HG02981 (cell line): ENCODE measurements around the gene PLXNA4.

Source experiments
- ATAC-seq: cut with Tn5 transposase; IDR thresholded peaks from one replicate; pipeline ENCODE4 v1.9.1; 2021; ENCODE audit warnings: mild to moderate bottlenecking, moderate library complexity; ENCODE audit not compliant: unreplicated experiment

Gene PLXNA4

GRCh38 chr7:132504852-132505251 lies 71.4 kb downstream of the PLXNA4 start:
- no peak for ATAC-seq

GRCh38 chr7:132504071-132504470 lies 72.2 kb downstream of the PLXNA4 start:
- ATAC-seq = no peak

- ATAC-seq = no peak
Observed at GRCh38 chr7:132503415-132503814, 72.9 kb downstream of the PLXNA4 start.

- ATAC-seq = no peak
Observed at GRCh38 chr7:132501956-132502355, 74.3 kb downstream of the PLXNA4 start.

DNA sequence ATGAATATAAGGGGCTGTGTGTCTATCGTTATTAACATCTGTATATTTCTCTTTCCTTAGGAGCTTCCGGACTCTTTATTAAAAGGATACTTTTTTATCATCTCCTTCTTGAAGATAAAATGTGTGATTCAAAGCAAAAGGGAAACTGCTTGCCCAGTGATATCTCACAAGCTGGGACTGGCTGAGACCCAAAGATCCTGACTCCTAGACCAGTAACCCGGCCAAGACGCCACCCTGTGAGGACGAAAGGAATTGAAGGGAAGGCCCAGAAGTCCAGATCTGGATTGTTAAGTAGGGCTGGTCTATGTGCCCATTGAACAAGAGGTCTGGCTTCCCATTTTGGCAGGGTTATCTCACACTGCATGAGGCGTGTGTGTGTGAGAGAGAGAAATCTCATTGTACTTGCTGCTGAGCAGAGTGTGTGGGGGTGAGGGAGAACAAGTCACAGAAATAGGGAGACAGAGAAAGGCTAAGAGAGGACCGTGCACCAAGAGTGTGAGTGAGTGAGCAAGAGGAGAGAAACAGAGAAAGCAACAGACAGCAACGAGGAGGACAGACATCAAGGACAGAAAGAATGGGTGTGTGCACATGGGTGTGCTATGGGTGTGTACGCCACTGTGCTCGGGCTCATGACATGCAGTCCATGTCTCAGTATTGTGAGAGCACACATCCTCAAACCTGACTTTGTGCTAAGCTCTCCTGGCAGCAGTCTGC lies 75.4 kb downstream of the PLXNA4 start:
- ATAC-seq = no peak

DNA sequence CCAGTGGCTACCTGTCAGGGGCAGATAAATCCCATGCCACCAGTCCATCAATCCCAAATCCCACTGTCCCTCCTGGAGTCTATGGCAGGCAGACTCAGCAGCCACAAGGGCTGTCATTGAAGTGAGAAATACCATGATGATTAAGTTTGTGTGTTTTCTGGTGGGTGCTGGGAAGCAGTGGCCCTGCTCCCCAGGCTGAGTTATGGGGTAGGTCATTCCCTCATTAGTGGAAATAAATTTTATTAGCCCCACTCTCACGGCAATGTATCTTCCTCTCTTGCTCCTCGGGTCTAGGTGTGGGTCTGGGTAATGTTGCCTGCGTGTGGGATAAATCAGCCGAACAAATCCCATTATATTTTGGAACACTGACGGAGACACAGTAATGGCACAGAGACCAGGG lies 76.8 kb downstream of the PLXNA4 start:
- no peak for ATAC-seq

DNA sequence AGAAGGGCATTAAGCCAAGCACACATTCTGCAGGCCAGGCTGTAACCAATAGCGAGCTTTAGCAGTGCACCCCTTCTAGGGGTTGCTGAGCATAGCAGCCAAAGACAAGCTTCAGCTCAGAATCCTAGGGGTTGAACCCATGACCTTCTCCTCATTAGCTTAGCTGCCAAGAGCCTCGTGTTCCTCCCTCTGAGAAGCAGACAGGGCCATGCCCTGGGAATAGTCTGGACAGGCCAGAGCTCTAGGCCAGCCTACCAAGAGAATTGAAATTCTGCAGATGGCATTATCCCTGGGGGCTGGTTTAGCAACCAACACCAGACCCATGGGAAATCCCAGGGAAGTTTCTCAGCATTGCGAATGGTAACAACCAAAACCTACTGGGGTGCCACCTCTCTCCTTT lies 77.2 kb downstream of the PLXNA4 start:
- ATAC-seq = no peak

DNA sequence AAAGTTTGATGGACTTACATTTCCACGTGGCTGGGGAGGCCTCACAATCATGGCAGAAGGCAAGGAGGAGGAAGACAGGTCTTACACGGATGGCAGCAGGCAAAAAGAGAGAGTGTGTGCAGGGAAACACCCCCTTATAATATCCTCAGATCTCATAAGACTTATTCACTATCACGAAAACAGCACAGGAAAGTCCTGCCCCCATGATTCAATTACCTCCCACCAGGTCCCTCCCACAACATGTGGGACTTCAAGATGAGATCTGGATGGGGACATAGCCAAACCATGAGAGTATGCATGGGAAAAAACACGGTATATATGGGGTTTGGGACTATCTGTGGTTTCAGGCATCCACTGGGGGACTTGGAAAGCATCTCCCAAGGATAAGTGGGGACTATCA lies 78.0 kb downstream of the PLXNA4 start:
- no peak for ATAC-seq

GRCh38 chr7:132497098-132497497 lies 79.2 kb downstream of the PLXNA4 start:
- ATAC-seq = no peak

DNA sequence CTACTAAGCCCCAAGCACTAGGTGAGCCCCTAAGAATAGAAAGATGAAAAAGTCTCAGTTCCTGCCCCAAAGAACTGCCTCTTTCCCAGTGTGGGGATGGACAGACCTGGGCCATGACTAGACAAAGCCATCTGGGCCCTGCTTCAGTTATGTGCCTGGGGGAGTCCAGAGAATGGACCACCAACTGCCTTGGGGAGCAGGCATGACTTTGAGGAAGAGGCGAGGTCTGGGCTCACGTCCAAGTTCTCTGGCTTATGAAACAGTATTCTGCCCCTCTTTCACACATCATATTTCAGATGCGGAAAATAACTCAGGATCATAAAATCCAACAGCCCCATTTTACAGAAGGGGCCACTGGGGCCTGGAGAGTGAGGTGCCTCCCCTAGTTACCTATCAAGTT lies 80.3 kb downstream of the PLXNA4 start:
- no peak for ATAC-seq

DNA sequence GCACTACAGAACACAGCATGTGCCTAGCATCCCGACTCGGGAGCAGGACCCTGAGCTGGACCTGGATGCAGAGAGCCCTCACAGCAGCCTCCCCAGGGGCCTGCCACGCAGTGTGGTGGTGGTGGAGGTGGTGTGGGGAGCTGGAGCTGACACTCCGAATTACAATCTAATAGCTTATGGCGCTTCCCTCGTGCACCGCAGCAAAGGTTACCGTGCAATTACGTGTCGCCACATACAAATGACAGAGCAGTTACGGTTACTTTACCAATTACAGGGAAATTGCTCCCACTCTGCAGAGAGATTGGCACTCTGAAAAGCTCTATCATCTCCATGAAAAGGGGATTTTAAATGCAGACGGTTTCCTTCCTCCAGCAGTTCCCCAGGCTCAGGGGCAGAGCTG lies 81.8 kb downstream of the PLXNA4 start:
- ATAC-seq = no peak

DNA sequence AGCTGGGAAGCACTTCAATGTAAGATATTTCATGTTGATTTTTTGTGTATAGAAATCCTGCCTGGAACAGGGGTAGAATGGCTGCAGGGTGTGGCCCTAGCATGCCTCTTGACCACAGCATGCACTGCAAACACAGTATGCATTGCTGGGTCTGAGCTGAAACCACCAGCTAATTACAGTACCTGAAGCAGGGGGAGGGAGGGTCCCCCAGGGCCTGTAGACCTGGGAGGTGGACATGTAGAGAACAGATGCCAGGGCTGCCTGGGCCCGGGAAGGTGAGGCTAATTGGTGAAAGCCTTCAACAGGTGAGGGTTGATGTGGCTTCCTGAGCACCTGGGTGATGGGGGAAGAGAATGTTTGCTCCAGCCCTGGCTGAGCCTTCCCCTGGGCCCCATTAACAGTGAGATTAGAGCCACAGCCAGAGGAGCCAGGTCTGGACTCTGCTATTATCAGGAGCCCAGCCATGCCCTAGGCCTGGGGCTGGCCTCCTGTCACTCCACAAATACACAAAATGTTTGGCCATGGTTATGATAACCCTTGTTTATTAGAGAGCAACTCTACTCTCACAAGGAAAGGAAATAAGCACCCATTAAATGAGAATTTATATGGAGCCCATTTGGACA lies 83.3 kb downstream of the PLXNA4 start:
- ATAC-seq = no peak

GRCh38 chr7:132491391-132491945 lies 84.8 kb downstream of the PLXNA4 start:
- no peak for ATAC-seq

- no peak for ATAC-seq
Observed at GRCh38 chr7:132490474-132490873, 85.8 kb downstream of the PLXNA4 start.

GRCh38 chr7:132489776-132490237 lies 86.5 kb downstream of the PLXNA4 start:
- ATAC-seq = no peak

GRCh38 chr7:132488634-132489302 lies 87.5 kb downstream of the PLXNA4 start:
- ATAC-seq = no peak

GRCh38 chr7:132486274-132486610 lies 90.0 kb downstream of the PLXNA4 start:
- ATAC-seq = no peak

GRCh38 chr7:132485600-132486273 lies 90.5 kb downstream of the PLXNA4 start:
- no peak for ATAC-seq

DNA sequence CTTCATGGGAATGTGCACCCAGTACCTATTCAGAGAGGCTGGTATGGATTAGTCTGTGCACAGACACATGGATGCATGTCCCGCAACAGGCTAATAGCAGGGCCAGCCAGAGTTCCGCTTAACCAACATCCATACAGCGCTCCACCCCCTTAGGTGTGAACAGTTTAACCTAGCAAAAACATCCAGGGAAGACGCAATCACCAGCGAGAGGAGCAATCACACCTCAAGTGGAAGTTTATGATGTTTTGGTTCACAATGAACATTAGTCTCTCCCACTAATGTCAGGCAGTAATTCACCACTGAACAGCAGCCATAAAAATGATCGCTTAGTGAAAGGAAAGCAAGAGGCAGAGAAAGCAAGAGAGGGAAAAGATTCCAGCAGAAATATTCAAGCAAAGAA lies 91.1 kb downstream of the PLXNA4 start:
- no peak for ATAC-seq

DNA sequence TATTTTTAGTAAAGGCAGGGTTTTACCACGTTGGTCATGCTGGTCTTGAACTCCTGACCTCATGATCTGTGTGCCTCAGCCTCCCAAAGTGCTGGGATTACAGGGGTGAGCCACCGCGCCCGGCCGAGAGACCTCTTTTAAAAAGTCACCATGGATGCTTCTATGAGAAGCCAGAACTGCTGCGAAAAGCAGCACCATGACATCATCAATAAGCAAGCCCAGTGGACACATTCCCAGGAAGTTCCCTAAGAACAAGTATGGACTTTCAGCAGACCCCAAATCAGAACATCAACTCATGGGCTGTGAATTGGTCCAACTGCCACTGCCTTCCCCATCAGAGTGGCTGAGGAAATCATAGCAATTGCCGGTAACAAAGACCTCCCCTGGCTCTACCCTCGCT lies 93.4 kb downstream of the PLXNA4 start:
- no peak for ATAC-seq

DNA sequence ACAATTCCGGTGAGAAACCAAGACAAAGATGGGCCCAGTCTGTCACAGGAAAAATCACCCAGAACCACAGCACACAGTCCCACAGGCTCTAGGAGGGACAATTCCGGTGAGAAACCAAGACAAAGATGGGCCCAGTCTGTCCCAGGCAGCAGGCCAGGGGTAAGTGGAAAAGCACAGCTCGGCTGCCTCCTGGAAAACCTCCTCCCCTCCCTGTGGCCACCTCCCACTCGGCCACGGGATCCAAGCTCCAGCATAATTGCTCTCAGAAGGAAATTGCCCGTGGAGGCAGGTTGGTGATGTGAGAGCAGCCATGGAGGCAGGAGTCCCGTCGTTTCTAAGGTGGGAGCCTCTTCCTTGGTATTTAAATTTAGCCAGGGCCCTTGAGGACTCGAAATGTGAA lies 95.7 kb downstream of the PLXNA4 start:
- no peak for ATAC-seq
